ENCODE data around the gene PBX3. TPM values are rescaled to one million over a fixed set of nuclear protein-coding genes. Genes with fewer than 3 reads are reported as not detected.
A peak's percentile ranks its signal among the peaks of the same experiment; 100 is the strongest.

PBX3 gene
- total RNA-seq, 1 experiment from 2014 or later, result 46.0 TPM

DNA sequence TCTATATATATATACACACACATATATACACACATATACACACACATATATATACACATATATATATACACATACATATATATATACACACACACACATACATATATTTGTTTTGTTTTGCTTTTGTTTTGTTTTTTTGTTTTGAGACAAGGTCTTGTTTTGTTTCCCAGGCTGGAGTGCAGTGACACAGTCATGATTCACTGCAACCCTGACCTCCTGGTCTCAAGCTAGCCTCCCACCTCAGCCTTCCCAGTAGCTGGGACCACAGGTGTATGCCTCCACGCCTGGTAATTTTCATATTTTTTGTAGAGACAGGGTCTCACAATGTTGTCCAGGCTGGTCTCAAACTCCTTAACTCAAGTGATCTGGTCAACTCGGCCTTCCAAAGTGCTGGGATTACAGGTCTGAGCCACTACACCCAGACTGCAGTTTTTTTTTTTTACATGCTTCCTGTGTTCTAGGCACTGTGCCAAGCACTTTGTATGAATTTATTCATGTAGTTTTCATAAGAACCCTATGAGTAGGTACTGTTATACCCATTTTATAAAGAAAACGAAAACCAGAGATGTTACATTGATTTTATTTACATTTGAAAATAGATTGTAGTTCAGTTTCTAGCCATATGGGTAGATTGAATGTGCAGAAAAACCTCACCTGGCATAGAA is 120.7 kb downstream of the PBX3 start:
- no peak overlapping the region for H2BK15ac ChIP-seq (ENCODE audit: low read depth, low read length)
- no peaks in the 10 kb centered on the region for H3K4me1 ChIP-seq (ENCODE audit: insufficient read depth, low read length)
- no CpG with 5 or more reads among the region's 3 CpGs for WGBS (ENCODE audit: extremely low coverage, insufficient read length, low lambda C conversion rate)
- no peak overlapping the region for H3K14ac ChIP-seq (ENCODE audit: insufficient read depth, low read length)
- H3K79me1 ChIP-seq (ENCODE audit: insufficient read depth, low read depth, low read length, poor library complexity, severe bottlenecking), result no peaks in the 10 kb centered on the region
- no peaks in the 10 kb centered on the region for H3K36me3 Mint-ChIP-seq (ENCODE audit: insufficient read depth in 1 of 3, low read depth in 3 of 3)
- no peak overlapping the region for H3K4me2 ChIP-seq (ENCODE audit: insufficient read depth, insufficient read length, low read length)
- no peak overlapping the region for H3K56ac ChIP-seq (ENCODE audit: insufficient read length, low read depth, low read length)
- DNase-seq, result no peak
- no peak overlapping the region for H3K23ac ChIP-seq (ENCODE audit: insufficient read length, low read depth, low read length)
- H3K9ac ChIP-seq (ENCODE audit: extremely low read depth, insufficient read length, low read length), result no peak overlapping the region
- H3K9me3 Mint-ChIP-seq, result no peaks in the 10 kb centered on the region
- no peak overlapping the region for H2AK5ac ChIP-seq (ENCODE audit: insufficient read length, low read length)
- no peak overlapping the region for H2AFZ ChIP-seq (ENCODE audit: low read length)
- no peak overlapping the region for H2BK20ac ChIP-seq (ENCODE audit: low read depth, low read length, poor library complexity, severe bottlenecking)
- H4K20me1 ChIP-seq (ENCODE audit: control insufficient read depth, insufficient read depth, insufficient read length), result no peaks in the 10 kb centered on the region
- no peak overlapping the region for H2BK120ac ChIP-seq (ENCODE audit: low read depth, low read length, poor library complexity, severe bottlenecking)
- no peaks in the 10 kb centered on the region for H3K79me2 ChIP-seq (ENCODE audit: insufficient read depth, low read length)
- no peak overlapping the region for H3K4ac ChIP-seq (ENCODE audit: low read depth, low read length)
- no peak overlapping the region for H4K91ac ChIP-seq (ENCODE audit: insufficient read length, low read depth, low read length)
- no peaks in the 10 kb centered on the region for H3K9me3 ChIP-seq (ENCODE audit: control insufficient read depth, low read depth, low read length)
- no peak overlapping the region for H4K5ac ChIP-seq (ENCODE audit: insufficient read length, low read depth, low read length)
- H2BK5ac ChIP-seq (ENCODE audit: insufficient read length, low read length), result no peak overlapping the region
- H3T11ph ChIP-seq (ENCODE audit: low read length), result no peak overlapping the region
- H3K18ac ChIP-seq (ENCODE audit: insufficient read length, low read depth, low read length), result no peak overlapping the region
- no peak overlapping the region for H2BK12ac ChIP-seq (ENCODE audit: insufficient read length, low read depth, low read length)
- 0 out of 7 replicates have a peak overlapping the region, but pooled peaks of 1 of the 3 experiments have one; percentile 10 for H3K27ac Mint-ChIP-seq
- H3K27me3 Mint-ChIP-seq (ENCODE audit: low read depth), result no peaks in the 10 kb centered on the region
- H3K23me2 ChIP-seq (ENCODE audit: insufficient read length, low read depth, low read length, poor library complexity, severe bottlenecking), result no peaks in the 10 kb centered on the region
- H3K4me1 Mint-ChIP-seq, result peaks cover 0 to 4% of the 10 kb centered on the region in 2 experiments; a peak in 2 of 4 replicates
- no peaks in the 10 kb centered on the region for H3K27me3 ChIP-seq (ENCODE audit: insufficient read depth, low read length)
- TF ChIP-seq, protein P1, sequence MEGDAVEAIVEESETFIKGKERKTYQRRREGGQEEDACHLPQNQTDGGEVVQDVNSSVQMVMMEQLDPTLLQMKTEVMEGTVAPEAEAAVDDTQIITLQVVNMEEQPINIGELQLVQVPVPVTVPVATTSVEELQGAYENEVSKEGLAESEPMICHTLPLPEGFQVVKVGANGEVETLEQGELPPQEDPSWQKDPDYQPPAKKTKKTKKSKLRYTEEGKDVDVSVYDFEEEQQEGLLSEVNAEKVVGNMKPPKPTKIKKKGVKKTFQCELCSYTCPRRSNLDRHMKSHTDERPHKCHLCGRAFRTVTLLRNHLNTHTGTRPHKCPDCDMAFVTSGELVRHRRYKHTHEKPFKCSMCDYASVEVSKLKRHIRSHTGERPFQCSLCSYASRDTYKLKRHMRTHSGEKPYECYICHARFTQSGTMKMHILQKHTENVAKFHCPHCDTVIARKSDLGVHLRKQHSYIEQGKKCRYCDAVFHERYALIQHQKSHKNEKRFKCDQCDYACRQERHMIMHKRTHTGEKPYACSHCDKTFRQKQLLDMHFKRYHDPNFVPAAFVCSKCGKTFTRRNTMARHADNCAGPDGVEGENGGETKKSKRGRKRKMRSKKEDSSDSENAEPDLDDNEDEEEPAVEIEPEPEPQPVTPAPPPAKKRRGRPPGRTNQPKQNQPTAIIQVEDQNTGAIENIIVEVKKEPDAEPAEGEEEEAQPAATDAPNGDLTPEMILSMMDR (conservative IDR thresholded peaks at IDR 0.05), result no peak
- no peak overlapping the region for H3K4me3 Mint-ChIP-seq
- H4K8ac ChIP-seq (replicated peaks; ENCODE audit: insufficient read length, low read depth, low read length), result no peak overlapping the region
- H3K27ac ChIP-seq (ENCODE audit: insufficient read length, low read depth, low read length), result no peak overlapping the region
